Liver (tissue), 9 donors: Measurements from ENCODE around the gene ZNF202. TPM values are rescaled to one million over a fixed set of nuclear protein-coding genes. Genes with fewer than 3 reads are reported as not detected.

ENCODE experiments used
- DNase-seq: peaks from one replicate; pipeline ENCODE4 v3.0.0-alpha.2; 2017; ENCODE audit warnings: low spot score
- H3K27ac ChIP-seq, 2 donors: one replicate each; pipeline ENCODE4 v1.7.0; 2013; ENCODE audit warnings: inconsistent platforms in 2 of 2, low read length in 2 of 2, control low read depth in 1 of 2, low read depth in 1 of 2, mild to moderate bottlenecking in 1 of 2
- H3K27me3 ChIP-seq, 4 donors: one replicate each; pipeline versions ENCODE4 v1.6.1 to v1.7.0; 2013; ENCODE audit warnings: low read length in 3 of 4, inconsistent platforms in 1 of 4, mild to moderate bottlenecking in 1 of 4, moderate library complexity in 1 of 4; ENCODE audit not compliant: control insufficient read depth in 4 of 4, insufficient read depth in 4 of 4
- H3K36me3 ChIP-seq, 4 donors: one replicate each; pipeline versions ENCODE4 v1.6.1 to v1.7.0; 2013; ENCODE audit warnings: low read length in 3 of 4, mild to moderate bottlenecking in 3 of 4, low read depth in 1 of 4, moderate library complexity in 1 of 4; ENCODE audit not compliant: control insufficient read depth in 4 of 4, insufficient read depth in 3 of 4
- H3K4me1 ChIP-seq, 4 donors: one replicate each; pipeline versions ENCODE4 v1.6.1 to v1.7.0; 2013; ENCODE audit warnings: low read length in 3 of 4, mild to moderate bottlenecking in 3 of 4, moderate library complexity in 1 of 4; ENCODE audit not compliant: control insufficient read depth in 4 of 4, insufficient read depth in 4 of 4
- H3K4me3 ChIP-seq, 3 donors: one replicate each; pipeline versions ENCODE4 v1.6.1 to v1.7.0; 2013; ENCODE audit warnings: low read length in 3 of 3, control low read depth in 1 of 3, low read depth in 1 of 3, mild to moderate bottlenecking in 1 of 3
- H3K9ac ChIP-seq, 2 donors: one replicate each; pipeline ENCODE4 v1.7.0; 2013; ENCODE audit warnings: low read length in 2 of 2, mild to moderate bottlenecking in 2 of 2, moderate library complexity in 2 of 2, control low read depth in 1 of 2, low read depth in 1 of 2
- H3K9me3 ChIP-seq, 4 donors: one replicate each; pipeline versions ENCODE4 v1.6.1 to v1.7.0; 2013; ENCODE audit warnings: low read length in 3 of 4; ENCODE audit not compliant: control insufficient read depth in 4 of 4
- FOXA1 ChIP-seq: IDR thresholded peaks from 2 replicates; pipeline ENCODE4 v1.6.1; 2016; ENCODE audit warnings: antibody characterized with exemption
- FOXA2 ChIP-seq: IDR thresholded peaks from 2 replicates; pipeline ENCODE4 v1.6.1; 2016; ENCODE audit warnings: antibody characterized with exemption
- HNF4A ChIP-seq, 2 donors: conservative IDR thresholded peaks; 2 replicates each; pipeline ENCODE4 v1.6.1; 2016; ENCODE audit warnings: antibody characterized with exemption in 2 of 2, mild to moderate bottlenecking in 2 of 2
- JUND ChIP-seq, 2 donors: IDR thresholded peaks; 2 replicates each; pipeline ENCODE4 v1.6.1; 2016; ENCODE audit warnings: antibody characterized with exemption in 2 of 2
- NR2F2 ChIP-seq: IDR thresholded peaks from 2 replicates; pipeline ENCODE4 v1.6.1; 2016; ENCODE audit warnings: antibody characterized with exemption
- RAD21 ChIP-seq, 2 donors: IDR thresholded peaks; 2 replicates each; pipeline ENCODE4 v1.6.1; 2016; ENCODE audit warnings: antibody characterized with exemption in 2 of 2, mild to moderate bottlenecking in 2 of 2
- RXRA ChIP-seq, 2 donors: IDR thresholded peaks; 2 replicates each; pipeline ENCODE4 v1.6.1; 2017 to 2018; ENCODE audit warnings: antibody characterized with exemption in 2 of 2, mild to moderate bottlenecking in 1 of 2
- SP1 ChIP-seq: IDR thresholded peaks from 2 replicates; pipeline ENCODE4 v1.6.1; 2018; ENCODE audit warnings: antibody characterized with exemption, mild to moderate bottlenecking
- TAF1 ChIP-seq: conservative IDR thresholded peaks from 2 replicates; pipeline ENCODE4 v1.6.1; 2016; ENCODE audit warnings: antibody characterized with exemption, mild to moderate bottlenecking
- YY1 ChIP-seq: IDR thresholded peaks from 2 replicates; pipeline ENCODE4 v1.6.1; 2016; ENCODE audit warnings: antibody characterized with exemption, mild to moderate bottlenecking
- WGBS: extraction: QIAGEN DNeasy Blood & Tissue Kit; methylation state at CpG from one replicate; pipeline ENCODE4 v1.1.7; 2013; 5-methylcytosine and 5-hydroxymethylcytosine counted together
- polyA plus RNA-seq, 2 donors: library from polyadenylated mRNA; stranded (reverse) in 1 of 2; unstranded in 1 of 2; fragments of 200-250 nt in 1 of 2; fragments of >200 nt in 1 of 2; fragmentation: Nextera tagmentation in 1 of 2; extraction: Ambion mirVana in 1 of 2; gene quantifications; one replicate each; pipeline versions ENCODE4 v1.2.1 to v1.2.3, GENCODE V29; 2013 to 2015
- total RNA-seq, 2 donors: library from RNA; depleted of rRNA; stranded (reverse); fragments of >200 nt; gene quantifications; one replicate each; pipeline ENCODE4 v1.2.3, GENCODE V29; 2014
- TF ChIP-seq, protein P1 (sequence below): IDR thresholded peaks from 2 replicates; pipeline ENCODE4 v1.6.1; 2016; ENCODE audit warnings: antibody characterized with exemption, mild to moderate bottlenecking
- TF ChIP-seq, protein P2 (sequence below): fragments of 150-350 bp; IDR thresholded peaks from 2 replicates; pipeline ENCODE4 v1.5.1; 2017; ENCODE audit warnings: improper control_type of control experiment, low read depth, low read length; ENCODE audit not compliant: missing input control
- TF ChIP-seq, protein P3 (sequence below): IDR thresholded peaks from 2 replicates; pipeline ENCODE4 v1.6.1; 2016; ENCODE audit warnings: antibody characterized with exemption
- TF ChIP-seq, protein P4 (sequence below): IDR thresholded peaks from 2 replicates; pipeline ENCODE4 v1.6.1; 2016; ENCODE audit warnings: antibody characterized with exemption
- donor health status: healthy.
- donor health status: healthy.
- donor health status: healthy.
- donor health status: healthy.
- donor health status: healthy.

Gene ZNF202
- total and polyA plus RNA-seq, 4 donors: 1.2 to 5.1 (median 3.3) TPM

DNA sequence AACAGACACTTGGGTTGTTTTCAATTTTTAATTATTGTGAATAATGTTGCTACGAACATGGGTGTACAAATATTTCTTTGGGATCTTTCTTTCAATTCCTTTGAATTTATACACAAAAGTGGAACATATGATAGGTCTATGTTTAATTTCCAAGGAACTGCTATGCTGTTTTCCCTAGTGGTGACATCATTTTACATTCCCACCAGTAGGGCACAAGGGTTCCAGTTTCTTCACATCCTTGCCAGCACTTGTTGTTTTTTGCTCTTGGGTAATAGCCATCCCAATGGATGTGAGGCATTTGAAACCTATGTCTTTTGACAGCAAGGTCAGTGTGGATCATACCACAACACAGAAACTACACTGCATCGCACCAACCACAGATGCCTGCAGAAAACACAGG, 45.3 kb downstream of the ZNF202 start:
- Histone ChIP-seq H3K27me3 (peaks cover 0 to 8% (median 0%) of the 10 kb centered on the region in 4 donors), H3K9me3 (no peaks in the 10 kb centered on the region), H3K36me3 (no peaks in the 10 kb centered on the region), H3K27ac (no peak overlapping the region), H3K9ac (no peak overlapping the region), H3K4me1 (no peaks in the 10 kb centered on the region), H3K4me3 (no peak overlapping the region)
- WGBS: 91% methylated on average over 2 of the region's 2 CpGs
- TF ChIP-seq RAD21 (IDR thresholded peaks at IDR 0.05) (no peak), NR2F2 (no peak)
- no peak for DNase-seq

DNA sequence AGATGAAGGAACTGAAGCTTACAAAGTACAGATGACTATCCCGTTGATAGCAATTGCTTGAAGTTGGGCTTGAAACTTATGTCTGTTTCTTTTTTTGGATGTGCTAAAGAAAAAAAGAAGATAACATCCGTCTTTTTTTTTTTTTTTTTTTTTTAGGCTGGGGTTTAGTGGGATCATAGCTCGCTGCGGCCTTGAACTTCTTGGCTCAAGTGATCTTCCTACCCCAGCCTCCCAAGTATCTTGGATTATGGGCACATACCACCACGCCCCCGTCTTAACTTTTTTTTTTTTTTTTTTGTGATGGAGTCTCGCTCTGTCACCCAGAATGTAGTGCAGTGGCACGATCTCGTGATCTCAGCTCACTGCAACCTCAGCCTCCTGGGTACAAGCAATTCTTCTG, 46.2 kb downstream of the ZNF202 start:
- no peaks in the 10 kb centered on the region for H3K36me3 ChIP-seq
- H3K9me3 ChIP-seq: no peaks in the 10 kb centered on the region
- no peak for DNase-seq
- H3K27ac ChIP-seq: no peak overlapping the region
- H3K9ac ChIP-seq: no peak overlapping the region
- TF ChIP-seq YY1 (no peak), RXRA (IDR thresholded peaks at IDR 0.05) (no peak), NR2F2 (no peak), JUND (IDR thresholded peaks at IDR 0.05) (no peak), SP1 (no peak), TAF1 (no peak)
- TF ChIP-seq, protein P1, sequence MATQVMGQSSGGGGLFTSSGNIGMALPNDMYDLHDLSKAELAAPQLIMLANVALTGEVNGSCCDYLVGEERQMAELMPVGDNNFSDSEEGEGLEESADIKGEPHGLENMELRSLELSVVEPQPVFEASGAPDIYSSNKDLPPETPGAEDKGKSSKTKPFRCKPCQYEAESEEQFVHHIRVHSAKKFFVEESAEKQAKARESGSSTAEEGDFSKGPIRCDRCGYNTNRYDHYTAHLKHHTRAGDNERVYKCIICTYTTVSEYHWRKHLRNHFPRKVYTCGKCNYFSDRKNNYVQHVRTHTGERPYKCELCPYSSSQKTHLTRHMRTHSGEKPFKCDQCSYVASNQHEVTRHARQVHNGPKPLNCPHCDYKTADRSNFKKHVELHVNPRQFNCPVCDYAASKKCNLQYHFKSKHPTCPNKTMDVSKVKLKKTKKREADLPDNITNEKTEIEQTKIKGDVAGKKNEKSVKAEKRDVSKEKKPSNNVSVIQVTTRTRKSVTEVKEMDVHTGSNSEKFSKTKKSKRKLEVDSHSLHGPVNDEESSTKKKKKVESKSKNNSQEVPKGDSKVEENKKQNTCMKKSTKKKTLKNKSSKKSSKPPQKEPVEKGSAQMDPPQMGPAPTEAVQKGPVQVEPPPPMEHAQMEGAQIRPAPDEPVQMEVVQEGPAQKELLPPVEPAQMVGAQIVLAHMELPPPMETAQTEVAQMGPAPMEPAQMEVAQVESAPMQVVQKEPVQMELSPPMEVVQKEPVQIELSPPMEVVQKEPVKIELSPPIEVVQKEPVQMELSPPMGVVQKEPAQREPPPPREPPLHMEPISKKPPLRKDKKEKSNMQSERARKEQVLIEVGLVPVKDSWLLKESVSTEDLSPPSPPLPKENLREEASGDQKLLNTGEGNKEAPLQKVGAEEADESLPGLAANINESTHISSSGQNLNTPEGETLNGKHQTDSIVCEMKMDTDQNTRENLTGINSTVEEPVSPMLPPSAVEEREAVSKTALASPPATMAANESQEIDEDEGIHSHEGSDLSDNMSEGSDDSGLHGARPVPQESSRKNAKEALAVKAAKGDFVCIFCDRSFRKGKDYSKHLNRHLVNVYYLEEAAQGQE: no peak
- TF ChIP-seq, protein P2, sequence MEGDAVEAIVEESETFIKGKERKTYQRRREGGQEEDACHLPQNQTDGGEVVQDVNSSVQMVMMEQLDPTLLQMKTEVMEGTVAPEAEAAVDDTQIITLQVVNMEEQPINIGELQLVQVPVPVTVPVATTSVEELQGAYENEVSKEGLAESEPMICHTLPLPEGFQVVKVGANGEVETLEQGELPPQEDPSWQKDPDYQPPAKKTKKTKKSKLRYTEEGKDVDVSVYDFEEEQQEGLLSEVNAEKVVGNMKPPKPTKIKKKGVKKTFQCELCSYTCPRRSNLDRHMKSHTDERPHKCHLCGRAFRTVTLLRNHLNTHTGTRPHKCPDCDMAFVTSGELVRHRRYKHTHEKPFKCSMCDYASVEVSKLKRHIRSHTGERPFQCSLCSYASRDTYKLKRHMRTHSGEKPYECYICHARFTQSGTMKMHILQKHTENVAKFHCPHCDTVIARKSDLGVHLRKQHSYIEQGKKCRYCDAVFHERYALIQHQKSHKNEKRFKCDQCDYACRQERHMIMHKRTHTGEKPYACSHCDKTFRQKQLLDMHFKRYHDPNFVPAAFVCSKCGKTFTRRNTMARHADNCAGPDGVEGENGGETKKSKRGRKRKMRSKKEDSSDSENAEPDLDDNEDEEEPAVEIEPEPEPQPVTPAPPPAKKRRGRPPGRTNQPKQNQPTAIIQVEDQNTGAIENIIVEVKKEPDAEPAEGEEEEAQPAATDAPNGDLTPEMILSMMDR: no peak
- TF ChIP-seq, protein P3, sequence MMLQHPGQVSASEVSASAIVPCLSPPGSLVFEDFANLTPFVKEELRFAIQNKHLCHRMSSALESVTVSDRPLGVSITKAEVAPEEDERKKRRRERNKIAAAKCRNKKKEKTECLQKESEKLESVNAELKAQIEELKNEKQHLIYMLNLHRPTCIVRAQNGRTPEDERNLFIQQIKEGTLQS: no peak
- WGBS: 84% methylated on average over 9 of the region's 9 CpGs
- H3K4me3 ChIP-seq: no peak overlapping the region
- no peaks in the 10 kb centered on the region for H3K4me1 ChIP-seq
- H3K27me3 ChIP-seq: peaks cover 0 to 8% (median 0%) of the 10 kb centered on the region in 4 donors

DNA sequence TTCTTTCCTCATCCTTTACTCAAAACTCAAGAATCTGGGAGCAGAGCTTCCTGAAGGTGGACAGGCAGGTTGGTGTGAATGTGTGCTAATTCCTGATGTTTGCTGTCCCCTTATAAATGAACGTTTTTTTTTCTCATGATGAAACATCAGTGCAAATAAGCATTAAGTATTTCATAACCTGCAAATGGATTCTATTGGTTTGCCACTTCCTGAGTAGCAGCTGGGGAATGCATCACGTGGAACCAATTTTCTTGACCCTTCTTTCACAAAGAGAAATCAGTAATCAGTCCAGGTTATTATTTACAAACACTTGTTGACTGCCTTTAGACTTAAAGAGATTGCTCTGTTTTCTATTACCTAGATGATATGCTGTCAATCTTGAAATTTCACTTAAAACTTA, 46.9 kb downstream of the ZNF202 start:
- no peak for TF ChIP-seq TAF1
- TF ChIP-seq YY1: no peak
- TF ChIP-seq RAD21 (IDR thresholded peaks at IDR 0.05): no peak
- TF ChIP-seq FOXA1: no peak
- no peak for TF ChIP-seq NR2F2
- TF ChIP-seq SP1: no peak
- no peak for TF ChIP-seq JUND (IDR thresholded peaks at IDR 0.05)
- TF ChIP-seq, protein P2: no peak
- no peak for TF ChIP-seq HNF4A (conservative IDR thresholded peaks at IDR 0.05)
- no peak for TF ChIP-seq FOXA2
- TF ChIP-seq, protein P4, sequence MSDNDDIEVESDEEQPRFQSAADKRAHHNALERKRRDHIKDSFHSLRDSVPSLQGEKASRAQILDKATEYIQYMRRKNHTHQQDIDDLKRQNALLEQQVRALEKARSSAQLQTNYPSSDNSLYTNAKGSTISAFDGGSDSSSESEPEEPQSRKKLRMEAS: no peak
- TF ChIP-seq, protein P1: no peak
- Histone ChIP-seq H3K4me1 (no peaks in the 10 kb centered on the region), H3K27ac (no peak overlapping the region), H3K4me3 (no peak overlapping the region), H3K9ac (no peak overlapping the region), H3K36me3 (no peaks in the 10 kb centered on the region), H3K27me3 (peaks cover 0 to 8% (median 0%) of the 10 kb centered on the region in 4 donors), H3K9me3 (no peaks in the 10 kb centered on the region)
- no peak for DNase-seq
- 31% methylated on average over 2 of the region's 2 CpGs for WGBS
